Activated naive CD4-positive, alpha-beta T cell treated with anti-CD3 and anti-CD28 coated beads, Interleukin-2, amount 10 ng/mL, durations not matched to agents 7 days and 5 days (primary cell): ENCODE data around the gene GADD45GIP1.
"Not testable (repeated sequence)": the region's sequence is repeated elsewhere in the genome, so short reads cannot be mapped to it uniquely, and the experiment has no call there.

Source experiments
- CTCF ChIA-PET: fragments of 350-600 bp; sonication (Branson Sonifier 250); formaldehyde crosslinking; loops from one replicate; lab custom pipeline; 2021; ENCODE audit warnings: antibody characterized with exemption; lab: Charles Lee
- DNase-seq: peaks from one replicate; pipeline ENCODE4 v3.0.0-alpha.2; 2020
- H3K27ac Mint-ChIP-seq: one replicate; pipeline ENCODE4 v1.8.0; 2021; ENCODE audit warnings: mild to moderate bottlenecking, moderate library complexity, mixed read lengths
- H3K27me3 Mint-ChIP-seq: one replicate; pipeline ENCODE4 v1.8.0; 2021; ENCODE audit warnings: mild to moderate bottlenecking, mixed read lengths
- H3K36me3 Mint-ChIP-seq: one replicate; pipeline ENCODE4 v1.8.0; 2021; ENCODE audit warnings: mixed read lengths
- H3K4me1 Mint-ChIP-seq: one replicate; pipeline ENCODE4 v1.8.0; 2021; ENCODE audit warnings: mixed read lengths
- H3K4me3 Mint-ChIP-seq: one replicate; pipeline ENCODE4 v1.8.0; 2021; ENCODE audit warnings: mild to moderate bottlenecking, moderate library complexity, mixed read lengths
- H3K9me3 Mint-ChIP-seq: one replicate; pipeline ENCODE4 v1.8.0; 2021; ENCODE audit warnings: mixed read lengths

The GADD45GIP1 gene

DNA sequence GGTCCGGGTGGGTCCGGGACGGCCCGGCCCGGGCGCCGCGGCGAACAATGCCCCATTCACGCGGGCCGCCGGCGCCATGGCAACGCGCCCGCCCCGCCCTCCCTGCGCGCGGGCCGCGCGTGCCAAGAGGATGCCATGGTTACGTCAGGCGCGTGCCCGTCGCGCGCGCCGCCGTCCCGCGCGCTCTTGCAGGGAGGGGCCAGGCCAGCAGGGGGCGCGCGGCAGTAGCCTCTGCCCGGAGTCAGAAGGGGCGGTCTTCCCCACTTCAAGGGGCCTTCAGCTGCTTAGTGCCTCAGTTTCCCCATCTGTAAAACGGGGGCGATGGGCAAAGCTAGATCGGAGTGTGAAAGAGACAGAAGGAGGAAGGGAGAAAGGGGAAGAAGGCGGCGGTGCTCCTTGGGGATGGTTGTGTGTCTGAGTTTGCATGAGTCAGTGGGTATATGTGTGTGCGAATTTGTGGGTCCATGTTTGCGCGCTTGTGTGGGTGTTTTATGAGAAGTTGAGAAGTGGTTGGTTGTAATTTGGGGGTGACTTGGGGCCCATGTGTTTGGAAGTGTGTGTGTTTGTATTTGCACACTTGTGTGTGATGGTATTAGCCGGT, 26.6 kb upstream of the GADD45GIP1 start:
- no peaks in the 10 kb centered on the region for H3K4me1 Mint-ChIP-seq
- CTCF ChIA-PET, result interaction anchor here (0.9 to 4.6 kb wide), 5 partner anchors 46 to 111 kb away, joined by 3 to 28 read pairs (median 6); no protein-coding TSS in a partner anchor
- H3K36me3 Mint-ChIP-seq, result no peaks in the 10 kb centered on the region

DNA sequence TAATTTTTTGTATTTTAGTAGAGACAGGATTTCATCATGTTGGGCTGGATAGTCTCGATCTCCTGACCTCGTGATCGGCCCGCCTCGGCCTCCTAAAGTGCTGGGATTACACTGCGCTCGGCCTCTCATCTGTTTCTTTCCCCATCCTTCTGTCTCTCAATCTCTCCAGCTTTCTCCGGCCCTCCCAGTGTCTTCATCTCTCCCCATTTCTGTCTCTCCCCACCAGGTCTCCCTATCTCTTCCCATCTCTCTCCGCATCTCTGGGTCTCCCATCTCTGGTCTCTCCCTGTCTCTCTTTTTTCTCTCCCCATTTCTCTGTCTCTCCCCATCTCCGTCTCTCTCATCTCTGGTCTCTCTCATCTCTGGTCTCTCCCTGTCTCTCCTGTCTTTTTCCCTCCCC, 26.1 kb upstream of the GADD45GIP1 start:
- no peak overlapping the region for H3K27ac Mint-ChIP-seq
- H3K36me3 Mint-ChIP-seq, result no peaks in the 10 kb centered on the region
- H3K4me1 Mint-ChIP-seq, result no peaks in the 10 kb centered on the region
- no peaks in the 10 kb centered on the region for H3K9me3 Mint-ChIP-seq
- CTCF ChIA-PET, result interaction anchor here (0.9 to 4.6 kb wide), 5 partner anchors 47 to 112 kb away, joined by 3 to 28 read pairs (median 6); no protein-coding TSS in a partner anchor
- H3K27me3 Mint-ChIP-seq, result peaks cover 22% of the 10 kb centered on the region
- H3K4me3 Mint-ChIP-seq, result no peak overlapping the region
- DNase-seq, result no peak

More for the DNA sequence above, 26.6 kb upstream of the GADD45GIP1 start:
- Mint-ChIP-seq H3K4me3 (no peak overlapping the region), H3K9me3 (no peaks in the 10 kb centered on the region), H3K27me3 (peaks cover 20% of the 10 kb centered on the region), H3K27ac (no peak overlapping the region)
- DNase-seq, result peak; percentile 80

DNA sequence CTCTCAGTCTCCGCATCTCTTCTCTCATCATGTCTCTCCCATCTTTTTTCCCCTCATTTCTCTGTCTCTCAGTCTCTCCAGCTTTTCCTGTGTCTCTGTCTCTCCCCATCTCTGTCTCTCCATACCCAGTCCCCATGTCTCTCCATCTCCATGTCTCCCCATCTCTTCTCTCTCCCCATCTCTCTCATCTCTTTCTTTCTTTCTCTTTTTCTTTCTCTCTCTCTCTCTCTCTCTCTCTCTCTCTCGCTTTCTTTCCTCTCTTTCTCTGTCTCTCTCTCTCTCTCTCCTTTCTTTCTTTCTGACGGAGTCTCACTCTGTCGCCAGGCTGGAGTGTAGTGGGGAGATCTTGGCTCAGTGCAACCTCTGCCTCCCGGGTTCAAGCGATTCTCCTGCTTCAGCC, 25.6 kb upstream of the GADD45GIP1 start:
- Mint-ChIP-seq H3K4me3 (no peak overlapping the region), H3K36me3 (no peaks in the 10 kb centered on the region), H3K27ac (no peak overlapping the region), H3K4me1 (peaks cover 2% of the 10 kb centered on the region), H3K27me3 (peaks cover 26% of the 10 kb centered on the region), H3K9me3 (no peaks in the 10 kb centered on the region)
- CTCF ChIA-PET, result interaction anchor here (1.6 to 4.6 kb wide), 4 partner anchors 47 to 112 kb away, joined by 3 to 28 read pairs (median 9); no protein-coding TSS in a partner anchor
- no peak for DNase-seq

DNA sequence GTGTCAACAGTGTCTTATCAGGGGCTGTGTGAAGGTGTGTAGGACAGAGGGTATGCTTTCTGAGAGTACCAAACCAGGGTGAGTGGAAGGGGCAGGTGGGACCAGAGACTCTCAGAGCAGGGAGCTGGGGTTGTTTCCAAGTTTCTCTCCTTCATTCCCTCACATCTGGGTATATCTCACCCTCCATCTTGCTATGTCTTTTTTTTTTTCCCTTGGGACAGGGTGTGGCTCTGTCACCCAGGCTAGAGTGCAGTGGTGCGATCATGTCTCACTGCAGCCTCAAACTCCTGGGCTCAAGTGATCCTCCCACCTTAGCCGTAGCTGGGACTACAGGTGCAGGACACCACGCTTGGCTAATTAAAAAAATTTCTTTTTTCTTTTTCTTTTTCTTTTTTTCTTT, 23.0 kb upstream of the GADD45GIP1 start:
- Mint-ChIP-seq H3K4me3 (no peak overlapping the region), H3K27ac (no peak overlapping the region), H3K36me3 (no peaks in the 10 kb centered on the region), H3K9me3 (no peaks in the 10 kb centered on the region), H3K4me1 (peaks cover 2% of the 10 kb centered on the region), H3K27me3 (peaks cover 31% of the 10 kb centered on the region)
- CTCF ChIA-PET, result interaction anchor here (2.2 to 7.6 kb wide), 4 partner anchors 14 to 114 kb away, joined by 13 to 104 read pairs (median 68); no protein-coding TSS in a partner anchor
- no peak for DNase-seq

- H3K9me3 Mint-ChIP-seq, result not testable (repeated sequence)
These were observed 19.1 kb upstream of the GADD45GIP1 start for GRCh38 chr19:12976109-12976508.

DNA sequence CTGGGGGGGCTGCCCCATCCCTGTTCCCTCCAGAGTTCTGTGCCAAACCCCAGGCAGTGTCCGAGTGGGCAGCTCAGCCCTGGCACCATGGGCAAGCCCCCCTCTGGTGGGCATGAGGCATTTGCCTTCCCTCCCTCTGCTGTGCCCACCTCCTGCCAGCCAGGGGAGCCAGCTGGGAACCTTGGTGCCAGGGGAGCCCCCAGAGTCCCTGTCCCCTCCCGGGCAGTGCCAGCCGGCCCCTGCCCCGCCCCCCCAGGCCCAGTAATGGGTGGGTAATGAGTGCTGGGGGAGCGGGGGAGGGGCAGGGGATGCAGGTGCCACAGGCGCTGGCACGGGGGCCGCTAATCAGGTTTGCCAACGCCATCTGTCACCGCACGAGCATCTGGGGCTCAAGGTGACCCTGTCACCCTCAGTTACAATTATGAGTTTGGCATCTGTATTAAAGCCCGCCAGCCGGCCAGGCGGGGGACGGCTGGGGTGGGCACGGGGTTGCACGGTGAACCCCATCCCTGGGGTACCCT, 18.3 kb upstream of the GADD45GIP1 start:
- Mint-ChIP-seq H3K27ac (no peak overlapping the region), H3K27me3 (peaks cover 53% of the 10 kb centered on the region), H3K4me1 (peaks cover 2% of the 10 kb centered on the region), H3K4me3 (no peak overlapping the region), H3K36me3 (no peaks in the 10 kb centered on the region), H3K9me3 (no peaks in the 10 kb centered on the region)
- CTCF ChIA-PET, result interaction anchor here (0.6 to 7.6 kb wide), 7 partner anchors 9 to 532 kb away, joined by 3 to 104 read pairs (median 55); no protein-coding TSS in a partner anchor
- no peak for DNase-seq

More at GRCh38 chr19:12976109-12976508, 19.1 kb upstream of the GADD45GIP1 start:
- not testable (repeated sequence) for H3K36me3 Mint-ChIP-seq, H3K4me1 Mint-ChIP-seq, DNase-seq, H3K27ac Mint-ChIP-seq, H3K4me3 Mint-ChIP-seq
- CTCF ChIA-PET, result interaction anchor here (0.9 to 7.6 kb wide), 9 partner anchors 10 to 119 kb away, joined by 3 to 104 read pairs (median 8); no protein-coding TSS in a partner anchor
- H3K27me3 Mint-ChIP-seq, result peaks cover 45% of the 10 kb centered on the region

- H3K36me3 Mint-ChIP-seq, result no peaks in the 10 kb centered on the region
- no peak for DNase-seq
- peaks cover 59% of the 10 kb centered on the region for H3K27me3 Mint-ChIP-seq
- peaks cover 2% of the 10 kb centered on the region for H3K4me1 Mint-ChIP-seq
- CTCF ChIA-PET, result interaction anchor here (6.0 to 7.6 kb wide), 3 partner anchors 8 to 121 kb away, joined by 76 to 104 read pairs (median 81); no protein-coding TSS in a partner anchor
- H3K27ac Mint-ChIP-seq, result no peak overlapping the region
- H3K9me3 Mint-ChIP-seq, result no peaks in the 10 kb centered on the region
- H3K4me3 Mint-ChIP-seq, result no peak overlapping the region
These were observed 17.5 kb upstream of the GADD45GIP1 start for GRCh38 chr19:12974301-12975220.

GRCh38 chr19:12973236-12973635, 16.2 kb upstream of the GADD45GIP1 start:
- H3K4me1 Mint-ChIP-seq, result peaks cover 2% of the 10 kb centered on the region
- no peaks in the 10 kb centered on the region for H3K36me3 Mint-ChIP-seq
- CTCF ChIA-PET, result interaction anchor here (0.7 to 7.6 kb wide), 3 partner anchors 7 to 122 kb away, joined by 5 to 104 read pairs (median 76); no protein-coding TSS in a partner anchor
- H3K9me3 Mint-ChIP-seq, result no peaks in the 10 kb centered on the region
- H3K4me3 Mint-ChIP-seq, result no peak overlapping the region
- H3K27me3 Mint-ChIP-seq, result peaks cover 50% of the 10 kb centered on the region
- H3K27ac Mint-ChIP-seq, result no peak overlapping the region
- no peak for DNase-seq

DNA sequence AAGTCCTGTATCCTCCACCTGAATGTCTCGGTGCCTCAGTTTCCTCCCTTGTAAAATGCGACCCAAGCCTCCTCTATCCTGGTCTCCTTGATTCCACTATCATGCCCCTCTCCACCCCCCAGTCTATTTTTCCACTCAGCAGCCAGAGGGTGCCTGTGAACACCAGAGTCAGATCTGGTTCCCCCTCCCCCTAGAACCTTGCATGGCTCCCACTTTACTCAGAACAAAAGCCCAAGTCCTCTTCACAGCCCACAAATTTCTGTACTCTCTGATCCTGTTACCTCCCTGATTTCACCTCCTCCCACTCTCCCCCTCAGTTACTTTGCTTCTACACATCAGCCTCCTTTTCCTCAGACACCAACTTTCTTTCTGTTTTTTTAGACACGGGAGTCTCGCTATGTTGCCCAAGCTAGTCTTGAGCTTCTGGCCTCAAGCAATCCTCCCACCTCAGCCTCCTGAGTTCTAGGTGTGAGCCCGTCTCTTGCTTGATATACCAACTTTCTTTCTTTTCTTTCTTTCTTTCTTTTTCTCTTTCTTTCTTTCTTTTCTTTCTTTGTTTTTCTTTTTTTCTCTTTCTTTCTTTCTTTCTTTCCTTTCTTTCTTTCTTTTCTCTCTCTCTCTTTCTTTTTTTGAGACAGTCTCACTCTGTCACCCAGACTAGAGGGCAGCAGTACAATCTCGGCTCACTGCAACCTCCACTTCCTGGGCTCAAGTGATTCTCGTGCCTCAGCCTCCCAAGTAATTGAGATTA, 13.2 kb upstream of the GADD45GIP1 start:
- Mint-ChIP-seq H3K4me3 (no peak overlapping the region), H3K27ac (no peak overlapping the region), H3K9me3 (no peaks in the 10 kb centered on the region), H3K4me1 (peaks cover 5% of the 10 kb centered on the region), H3K27me3 (peaks cover 32% of the 10 kb centered on the region), H3K36me3 (no peaks in the 10 kb centered on the region)
- no peak for DNase-seq
- CTCF ChIA-PET, result no interaction called here

GRCh38 chr19:12969292-12969988, 12.4 kb upstream of the GADD45GIP1 start, which contains the start of gene DAND5:
TSS of gene DAND5 (plus strand) at chr19:12969576. CDS start at chr19:12969661, 85 bp downstream.
- Mint-ChIP-seq H3K27ac (no peak within 1 kb of the TSS), H3K4me3 (no peak within 1 kb of the TSS), H3K9me3 (no peaks in the 10 kb centered on the region)

GRCh38 chr19:12967907-12968306, 10.9 kb upstream of the GADD45GIP1 start:
- no peak for DNase-seq
- Mint-ChIP-seq H3K4me3 (no peak overlapping the region), H3K9me3 (no peaks in the 10 kb centered on the region), H3K4me1 (peaks cover 10% of the 10 kb centered on the region), H3K27me3 (peaks cover 26% of the 10 kb centered on the region), H3K36me3 (no peaks in the 10 kb centered on the region), H3K27ac (no peak overlapping the region)
- CTCF ChIA-PET, result interaction anchor here (0.8 to 5.6 kb wide), 6 partner anchors 9 to 128 kb away, joined by 3 to 104 read pairs (median 4); no protein-coding TSS in a partner anchor

More at GRCh38 chr19:12969292-12969988, 12.4 kb upstream of the GADD45GIP1 start, which contains the start of gene DAND5:
- no peak for DNase-seq
- CTCF ChIA-PET, result no interaction called here
- H3K36me3 Mint-ChIP-seq, result no peaks in the 10 kb centered on the region
- H3K4me1 Mint-ChIP-seq, result peaks cover 10% of the 10 kb centered on the region
- H3K27me3 Mint-ChIP-seq, result peaks cover 30% of the 10 kb centered on the region

- Mint-ChIP-seq H3K9me3 (no peaks in the 10 kb centered on the region), H3K36me3 (no peaks in the 10 kb centered on the region), H3K4me1 (peaks cover 10% of the 10 kb centered on the region), H3K27ac (no peak overlapping the region), H3K27me3 (peaks cover 33% of the 10 kb centered on the region), H3K4me3 (peak overlapping the region; percentile 61)
- DNase-seq, result no peak
- CTCF ChIA-PET, result interaction anchor here (0.6 to 5.6 kb wide), 54 partner anchors 11 to 696 kb away, joined by 3 to 104 read pairs (median 4); partner anchors contain the start of genes DNASE2, FARSA, GADD45GIP1 and GCDH
These were observed 8.8 kb upstream of the GADD45GIP1 start for GRCh38 chr19:12965812-12966135.
